Omental fat pad (tissue), 4 donors: ENCODE measurements around the gene COPS2. TPM values are rescaled to one million over a fixed set of nuclear protein-coding genes. Genes with fewer than 3 reads are reported as not detected.

Experiments
- ATAC-seq: fragments of 150-250 bp; one replicate; pipeline ENCODE4 v1.9.1; 2016; ENCODE audit warnings: mild to moderate bottlenecking, moderate library complexity; ENCODE audit not compliant: low FRiP score
- DNase-seq: peaks from one replicate; pipeline ENCODE4 v3.0.0-alpha.2; 2019; ENCODE audit warnings: low spot score
- total RNA-seq, 4 donors: library from RNA; depleted of rRNA; stranded (reverse); fragments of >200 nt; gene quantifications; one replicate each; pipeline ENCODE4 v1.1.0, GENCODE V29; 2016
- TF ChIP-seq, protein P1 (sequence below), 3 donors: fragments of 450-650 bp; IDR thresholded peaks; one replicate each; pipeline ENCODE4 v1.5.1; 2016 to 2017; ENCODE audit warnings: antibody characterized with exemption in 3 of 3, mild to moderate bottlenecking in 3 of 3, moderate library complexity in 2 of 3

COPS2 gene
- total RNA-seq, 4 donors from 2014 or later: 58.8 to 70.5 (median 60.4) TPM

DNA sequence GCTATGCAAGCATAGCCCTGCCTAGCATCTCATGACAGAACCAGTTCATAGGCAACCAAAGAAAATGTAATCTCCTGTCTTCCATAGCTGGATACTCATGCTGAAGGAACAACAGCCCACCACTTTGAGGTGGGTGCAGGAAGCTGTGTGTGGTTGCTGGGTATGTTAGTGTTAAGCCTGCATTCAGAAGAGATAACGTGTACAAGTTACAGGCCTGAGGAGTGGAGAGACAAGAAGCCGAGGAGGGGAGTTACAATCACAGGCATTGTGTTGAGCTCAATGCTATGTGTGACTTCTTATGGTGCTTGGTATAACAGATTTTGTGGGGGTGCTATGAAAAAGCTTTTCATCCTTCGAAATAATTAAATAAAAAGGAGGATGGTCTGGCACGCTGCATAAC is 66.4 kb downstream of the COPS2 start:
- TF ChIP-seq, protein P1, sequence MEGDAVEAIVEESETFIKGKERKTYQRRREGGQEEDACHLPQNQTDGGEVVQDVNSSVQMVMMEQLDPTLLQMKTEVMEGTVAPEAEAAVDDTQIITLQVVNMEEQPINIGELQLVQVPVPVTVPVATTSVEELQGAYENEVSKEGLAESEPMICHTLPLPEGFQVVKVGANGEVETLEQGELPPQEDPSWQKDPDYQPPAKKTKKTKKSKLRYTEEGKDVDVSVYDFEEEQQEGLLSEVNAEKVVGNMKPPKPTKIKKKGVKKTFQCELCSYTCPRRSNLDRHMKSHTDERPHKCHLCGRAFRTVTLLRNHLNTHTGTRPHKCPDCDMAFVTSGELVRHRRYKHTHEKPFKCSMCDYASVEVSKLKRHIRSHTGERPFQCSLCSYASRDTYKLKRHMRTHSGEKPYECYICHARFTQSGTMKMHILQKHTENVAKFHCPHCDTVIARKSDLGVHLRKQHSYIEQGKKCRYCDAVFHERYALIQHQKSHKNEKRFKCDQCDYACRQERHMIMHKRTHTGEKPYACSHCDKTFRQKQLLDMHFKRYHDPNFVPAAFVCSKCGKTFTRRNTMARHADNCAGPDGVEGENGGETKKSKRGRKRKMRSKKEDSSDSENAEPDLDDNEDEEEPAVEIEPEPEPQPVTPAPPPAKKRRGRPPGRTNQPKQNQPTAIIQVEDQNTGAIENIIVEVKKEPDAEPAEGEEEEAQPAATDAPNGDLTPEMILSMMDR (IDR thresholded peaks at IDR 0.05): no peak
- no peak for DNase-seq
- no peak for ATAC-seq

DNA sequence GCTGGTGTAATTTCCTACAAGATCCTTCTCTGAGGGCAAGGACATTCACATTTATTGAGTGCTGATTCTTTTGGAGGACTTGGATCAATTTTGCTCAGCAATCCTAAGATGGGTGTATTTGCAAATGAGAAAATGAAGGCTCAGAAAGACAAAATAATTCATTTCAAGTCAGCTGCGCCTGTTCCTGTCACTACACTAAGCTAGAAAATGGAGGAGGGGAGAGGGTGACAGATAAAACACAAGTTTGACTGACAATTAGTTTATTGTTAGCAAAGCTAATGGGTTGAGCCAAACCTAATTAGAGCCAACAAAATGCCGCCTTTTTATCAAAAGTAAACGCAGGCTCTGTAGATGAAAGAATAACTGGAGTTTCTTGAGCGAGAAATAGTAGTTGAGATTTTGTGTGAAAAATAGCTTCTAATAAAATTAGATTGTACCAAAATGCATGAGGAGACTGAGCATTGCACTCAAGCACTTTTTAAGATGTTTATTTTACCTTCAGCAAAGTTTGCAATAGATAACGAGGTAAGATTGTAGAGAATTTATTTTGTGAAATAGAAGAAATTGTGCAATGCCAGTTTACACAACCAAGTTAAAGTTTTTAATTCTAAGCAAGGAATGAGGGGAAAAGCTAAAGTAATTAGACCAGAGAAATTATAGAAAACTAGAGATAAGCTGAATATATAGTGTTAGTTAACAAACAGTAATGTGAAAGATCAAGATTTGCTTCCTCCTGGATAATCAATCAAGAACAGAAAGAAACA is 69.5 kb downstream of the COPS2 start:
- TF ChIP-seq, protein P1 (IDR thresholded peaks at IDR 0.05): no peak
- no peak for DNase-seq
- ATAC-seq: no peak

DNA sequence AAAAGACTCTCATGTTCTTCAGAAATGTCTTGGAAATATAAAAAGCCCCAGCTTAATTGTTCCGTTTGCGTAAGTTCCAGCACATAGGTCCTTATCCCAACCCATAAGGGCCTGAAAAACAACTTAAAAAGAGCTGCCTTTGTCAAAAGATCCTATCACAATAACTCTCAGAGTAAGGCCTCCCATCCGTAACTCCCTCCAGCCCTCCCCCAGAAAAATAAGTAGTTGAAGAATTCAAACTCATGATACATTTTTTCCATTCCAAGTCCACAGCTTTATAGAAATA is 71.2 kb downstream of the COPS2 start:
- ATAC-seq: no peak
- no peak for DNase-seq
- TF ChIP-seq, protein P1 (IDR thresholded peaks at IDR 0.05): no peak

DNA sequence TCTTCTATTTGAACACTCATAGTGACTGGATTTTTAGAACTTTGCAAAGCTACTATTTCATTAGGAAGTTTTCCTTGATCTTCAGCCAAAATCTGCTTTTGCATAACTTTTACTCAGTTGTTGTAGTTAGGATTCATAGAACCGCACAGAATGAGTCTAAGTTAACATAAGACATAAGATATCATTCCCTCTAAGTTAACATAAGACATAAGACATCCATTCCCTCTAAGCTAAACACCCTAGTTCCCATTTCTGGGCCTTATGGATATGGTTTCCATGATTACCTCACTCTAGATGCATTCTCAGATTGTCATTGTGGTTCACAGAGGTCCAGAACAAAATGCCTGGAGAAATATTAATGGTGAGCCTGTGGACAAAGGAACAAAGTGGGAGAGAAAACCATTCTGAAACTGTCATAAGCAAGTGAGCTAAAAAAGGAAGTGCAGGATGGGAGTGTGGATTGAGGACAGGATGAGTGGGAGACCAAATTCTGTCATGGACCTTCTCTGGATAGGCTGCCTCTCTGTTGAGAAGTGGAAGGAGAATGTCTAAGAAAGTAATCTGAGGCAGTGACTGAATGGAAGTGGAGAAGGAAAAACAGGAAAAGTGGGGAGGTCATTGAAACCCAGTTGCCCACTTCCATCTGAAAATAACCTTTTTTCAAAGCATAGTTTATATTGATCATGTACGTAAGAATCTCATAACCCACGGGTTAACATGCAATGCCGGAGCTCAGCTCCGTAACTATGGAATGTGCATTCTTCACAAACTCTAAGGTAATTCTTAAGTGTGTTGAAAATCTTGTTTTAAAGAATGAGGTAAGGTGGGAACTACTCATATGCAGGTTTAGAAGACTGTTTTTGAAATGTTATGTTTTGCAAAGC is 71.8 kb downstream of the COPS2 start:
- TF ChIP-seq, protein P1 (IDR thresholded peaks at IDR 0.05): no peak
- ATAC-seq (no peak), DNase-seq (no peak)

DNA sequence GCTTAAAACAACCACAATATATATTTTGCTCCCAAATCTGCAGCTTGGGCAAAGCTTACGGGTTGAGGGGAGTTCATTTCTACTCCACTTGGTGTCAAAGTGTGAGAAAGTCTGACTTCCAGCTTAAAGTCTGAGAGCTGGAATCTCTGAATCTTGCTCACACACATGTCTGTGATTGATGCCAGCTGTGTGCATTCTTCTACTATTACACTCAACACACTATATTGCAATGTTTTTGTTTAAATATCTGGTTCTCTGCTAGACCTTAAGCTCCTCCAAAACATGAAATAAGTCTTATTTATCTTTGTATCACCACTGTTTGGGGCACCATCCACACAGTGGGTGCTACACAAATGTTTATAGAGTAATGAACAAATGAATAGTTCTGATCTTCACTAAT is 72.4 kb downstream of the COPS2 start:
- DNase-seq: no peak
- TF ChIP-seq, protein P1 (IDR thresholded peaks at IDR 0.05): no peak
- ATAC-seq: no peak

DNA sequence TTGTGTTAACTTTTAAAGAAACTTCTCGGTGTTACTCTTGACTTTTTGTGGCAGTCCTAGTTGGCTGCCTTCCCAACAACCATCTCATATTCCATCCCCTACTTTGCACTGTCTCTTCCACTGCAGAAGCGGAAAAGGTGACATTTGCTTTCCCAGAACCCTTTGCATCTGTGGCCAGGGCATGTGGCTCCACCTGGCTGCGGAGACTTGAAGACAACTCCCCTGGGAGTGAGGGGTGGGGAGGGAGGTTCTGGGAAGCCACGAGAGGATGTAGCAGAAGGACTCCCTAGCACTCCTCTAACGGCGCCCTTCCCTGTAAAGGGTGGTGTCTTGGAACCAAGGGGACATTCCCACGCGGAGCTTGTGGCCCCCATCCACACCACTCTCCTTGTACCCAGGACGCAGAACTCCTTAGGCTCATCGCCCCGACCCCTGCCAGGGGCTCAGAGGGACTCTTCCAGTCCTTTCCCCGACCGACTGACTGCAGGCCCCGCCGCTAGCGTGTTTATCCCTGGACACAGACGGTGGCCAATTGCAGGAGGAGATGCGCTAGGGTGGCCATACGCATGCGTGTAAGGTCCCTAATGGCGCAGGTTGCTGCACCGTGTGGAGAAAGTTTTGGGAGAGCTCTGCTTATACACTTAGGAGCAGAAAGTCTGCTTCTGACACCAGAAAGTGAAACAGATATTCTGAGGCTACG is 75.9 kb downstream of the COPS2 start:
- TF ChIP-seq, protein P1 (IDR thresholded peaks at IDR 0.05): no peak
- DNase-seq (no peak), ATAC-seq (no peak)
